Measurements from ENCODE around the gene CDC40.

GRCh38 chr6:110198561-110198960 is 18.3 kb downstream of the CDC40 start:
- TF ChIP-seq, protein P1, sequence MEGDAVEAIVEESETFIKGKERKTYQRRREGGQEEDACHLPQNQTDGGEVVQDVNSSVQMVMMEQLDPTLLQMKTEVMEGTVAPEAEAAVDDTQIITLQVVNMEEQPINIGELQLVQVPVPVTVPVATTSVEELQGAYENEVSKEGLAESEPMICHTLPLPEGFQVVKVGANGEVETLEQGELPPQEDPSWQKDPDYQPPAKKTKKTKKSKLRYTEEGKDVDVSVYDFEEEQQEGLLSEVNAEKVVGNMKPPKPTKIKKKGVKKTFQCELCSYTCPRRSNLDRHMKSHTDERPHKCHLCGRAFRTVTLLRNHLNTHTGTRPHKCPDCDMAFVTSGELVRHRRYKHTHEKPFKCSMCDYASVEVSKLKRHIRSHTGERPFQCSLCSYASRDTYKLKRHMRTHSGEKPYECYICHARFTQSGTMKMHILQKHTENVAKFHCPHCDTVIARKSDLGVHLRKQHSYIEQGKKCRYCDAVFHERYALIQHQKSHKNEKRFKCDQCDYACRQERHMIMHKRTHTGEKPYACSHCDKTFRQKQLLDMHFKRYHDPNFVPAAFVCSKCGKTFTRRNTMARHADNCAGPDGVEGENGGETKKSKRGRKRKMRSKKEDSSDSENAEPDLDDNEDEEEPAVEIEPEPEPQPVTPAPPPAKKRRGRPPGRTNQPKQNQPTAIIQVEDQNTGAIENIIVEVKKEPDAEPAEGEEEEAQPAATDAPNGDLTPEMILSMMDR (conservative IDR thresholded peaks at IDR 0.05 in 1 of 2, IDR thresholded peaks at IDR 0.05 in 1 of 2; ENCODE audit: low read depth in 1 of 2, low read length in 2 of 2) = no peak
- no peak for TF ChIP-seq EZH2 (IDR thresholded peaks at IDR 0.05; ENCODE audit: low read length, missing control alignments)

All from fibroblast of lung (primary cell).